HG03139 (cell line): ENCODE results near the gene INPP5A.
"Not testable (repeated sequence)": the region's sequence is repeated elsewhere in the genome, so short reads cannot be mapped to it uniquely, and the experiment has no call there.

Experiments
- ATAC-seq: cut with Tn5 transposase; IDR thresholded peaks from one replicate; pipeline ENCODE4 v1.9.1; 2021; ENCODE audit not compliant: unreplicated experiment

Gene INPP5A

DNA sequence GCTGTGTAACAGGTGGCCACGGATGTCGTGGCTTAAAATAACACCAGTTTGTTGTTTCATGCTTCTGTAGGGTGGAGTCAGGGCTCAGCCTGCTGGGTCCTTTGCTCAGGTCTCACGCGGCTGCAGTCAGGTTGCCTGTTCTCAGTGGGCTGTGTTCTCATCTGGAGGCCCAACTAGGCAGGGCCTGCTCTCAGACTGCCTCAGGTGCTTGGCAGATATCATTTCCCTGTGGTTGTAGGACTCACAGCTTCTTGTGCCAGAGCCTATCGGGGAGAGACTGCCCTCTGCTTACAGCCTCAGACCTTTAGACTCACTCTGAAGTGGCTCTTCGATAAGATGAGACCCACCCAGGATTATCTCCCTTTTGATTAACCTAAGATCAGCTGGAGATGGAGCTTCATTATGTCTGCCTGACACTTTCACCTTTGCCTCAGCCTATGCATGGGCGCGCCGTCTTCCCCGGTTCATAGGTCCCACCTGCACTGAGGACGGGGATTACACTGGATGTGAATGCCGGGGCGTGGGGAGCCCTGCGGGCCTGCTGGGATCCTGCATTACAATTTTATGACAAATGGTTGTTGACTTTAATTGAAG lies 55.3 kb downstream of the INPP5A start:
- ATAC-seq: no peak

DNA sequence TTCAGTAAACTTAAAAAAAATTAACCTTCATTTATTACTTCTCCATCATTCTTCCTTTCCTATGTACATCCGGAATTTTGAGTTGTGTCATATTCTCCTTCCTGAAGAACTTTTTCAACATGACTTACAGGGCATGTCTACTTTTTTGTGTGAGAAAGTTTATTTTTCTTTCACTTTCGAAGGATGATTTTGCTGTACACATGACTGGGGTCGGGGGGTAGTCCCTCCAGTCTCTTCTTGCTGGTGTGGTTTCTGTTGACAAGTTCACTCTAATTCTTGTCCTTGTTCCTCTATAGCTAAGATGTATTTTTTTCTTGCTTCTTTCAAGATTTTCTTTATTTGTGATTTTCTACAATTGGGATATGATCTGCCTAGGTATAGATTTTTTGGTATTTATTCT lies 55.8 kb downstream of the INPP5A start:
- ATAC-seq: peak; percentile 45

DNA sequence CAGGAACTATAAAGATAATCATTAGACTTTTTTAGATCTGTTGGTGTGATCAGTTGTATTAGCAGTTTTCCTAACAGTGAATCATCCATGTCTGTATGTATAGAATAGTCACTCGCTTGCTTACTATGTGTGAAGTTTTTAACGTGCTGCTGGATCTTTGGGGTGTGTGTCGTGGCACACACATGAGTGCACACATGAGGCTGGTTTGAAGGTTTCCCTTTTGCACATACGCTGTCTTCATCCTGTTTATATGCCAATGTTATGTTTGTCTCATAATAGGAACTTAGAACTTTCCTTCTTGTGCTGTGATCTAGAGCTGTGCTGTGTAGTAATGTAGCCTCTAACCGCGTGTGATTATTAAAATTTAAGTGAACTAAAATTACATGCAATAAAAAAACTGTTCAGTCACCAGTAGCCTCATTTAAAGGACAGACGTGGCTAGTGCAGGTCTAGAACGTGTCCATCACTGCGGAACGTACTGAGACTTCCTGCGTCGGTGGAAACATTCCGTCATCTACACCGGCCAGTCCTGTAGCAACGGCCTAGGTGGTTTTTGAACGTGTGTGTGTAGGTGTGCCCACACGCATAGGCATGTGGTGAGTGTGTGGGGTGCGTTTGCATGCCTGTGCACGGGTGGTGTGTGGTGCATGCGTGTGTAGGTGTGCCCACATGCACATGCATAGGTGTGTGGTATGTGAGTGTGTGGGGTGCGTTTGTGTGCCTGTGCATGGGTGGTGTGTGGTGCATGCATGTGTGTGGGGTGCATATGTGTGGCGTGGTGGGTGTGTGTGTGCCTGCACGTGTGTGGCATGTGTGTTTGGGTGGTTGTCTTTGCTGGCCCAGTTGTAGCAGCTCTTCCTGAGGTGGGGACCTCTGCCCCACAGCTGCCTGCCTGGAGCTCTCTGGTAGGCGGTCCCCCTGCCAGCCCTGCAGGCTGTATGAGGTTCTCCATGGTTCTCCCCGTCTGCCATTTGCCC lies 56.6 kb downstream of the INPP5A start:
- peak; percentile 47 for ATAC-seq

GRCh38 chr10:132595021-132595420 lies 57.4 kb downstream of the INPP5A start:
- no peak for ATAC-seq

GRCh38 chr10:132595854-132596253 lies 58.3 kb downstream of the INPP5A start:
- ATAC-seq: no peak

- ATAC-seq: no peak
Measured at GRCh38 chr10:132596742-132597279, 59.2 kb downstream of the INPP5A start.

DNA sequence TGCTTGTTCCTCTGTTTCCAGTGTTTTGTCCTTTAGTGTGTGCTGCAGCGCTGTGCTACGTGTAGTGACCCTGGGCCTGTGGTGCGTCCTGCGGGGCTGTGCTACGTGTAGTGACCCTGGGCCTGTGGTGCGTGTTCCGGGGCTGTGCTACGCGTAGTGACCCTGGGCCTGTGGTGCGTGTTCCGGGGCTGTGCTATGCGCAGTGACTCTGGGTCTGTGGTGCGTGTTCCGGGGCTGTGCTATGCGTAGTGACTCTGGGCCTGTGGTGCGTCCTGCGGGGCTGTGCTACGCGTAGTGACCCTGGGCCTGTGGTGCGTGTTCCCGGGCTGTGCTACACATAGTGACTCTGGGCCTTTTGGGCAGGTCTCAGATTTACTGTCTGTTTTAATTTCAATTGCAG lies 60.1 kb downstream of the INPP5A start:
- ATAC-seq: no peak

DNA sequence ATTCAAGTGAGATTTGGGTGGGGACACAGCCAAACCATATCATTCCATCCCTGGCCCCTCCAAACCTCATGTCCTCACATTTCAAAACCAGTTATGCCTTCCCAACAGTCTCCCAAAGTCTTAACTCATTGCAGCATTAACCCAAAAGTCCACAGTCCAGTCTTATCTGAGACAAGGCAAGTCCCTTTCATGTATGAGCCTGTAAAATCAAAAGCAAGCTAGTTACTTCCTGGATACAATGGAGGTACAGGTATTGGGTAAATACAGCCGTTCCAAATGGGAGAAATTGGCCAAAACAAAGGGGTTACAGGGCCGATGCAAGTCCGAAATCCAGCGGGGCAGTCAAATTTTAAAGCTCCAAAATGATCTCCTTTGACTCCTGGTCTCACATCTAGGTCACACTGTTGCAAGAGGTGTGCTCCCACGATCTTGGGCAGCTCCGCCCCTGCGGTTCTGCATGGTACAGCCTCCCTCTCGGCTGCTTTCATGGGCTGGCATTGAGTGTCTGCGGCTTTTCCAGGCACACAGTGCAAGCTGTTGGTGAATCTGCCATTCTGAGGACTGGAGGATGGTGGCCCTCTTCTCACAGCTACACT lies 61.5 kb downstream of the INPP5A start:
- not testable (repeated sequence) for ATAC-seq

GRCh38 chr10:132599732-132600131 lies 62.1 kb downstream of the INPP5A start:
- ATAC-seq: no peak

DNA sequence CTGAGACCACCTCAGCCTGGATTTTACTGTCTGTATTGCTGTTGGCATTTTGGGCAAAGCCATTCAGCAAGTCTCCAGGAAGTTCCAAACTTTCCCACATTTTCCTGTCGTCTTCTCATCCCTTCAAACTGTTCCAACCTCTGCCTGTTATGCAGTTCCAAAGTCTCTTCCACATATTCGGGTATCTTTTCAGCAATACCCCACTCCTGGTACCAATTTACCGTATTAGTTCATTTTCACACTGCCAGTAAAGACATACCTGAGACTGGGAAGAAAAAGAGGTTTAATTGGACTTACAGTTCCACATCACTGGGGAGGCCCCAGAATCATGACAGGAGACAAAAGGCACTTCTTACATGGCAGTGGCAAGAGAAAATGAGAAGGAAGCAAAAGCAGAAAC lies 62.8 kb downstream of the INPP5A start:
- ATAC-seq: no peak

DNA sequence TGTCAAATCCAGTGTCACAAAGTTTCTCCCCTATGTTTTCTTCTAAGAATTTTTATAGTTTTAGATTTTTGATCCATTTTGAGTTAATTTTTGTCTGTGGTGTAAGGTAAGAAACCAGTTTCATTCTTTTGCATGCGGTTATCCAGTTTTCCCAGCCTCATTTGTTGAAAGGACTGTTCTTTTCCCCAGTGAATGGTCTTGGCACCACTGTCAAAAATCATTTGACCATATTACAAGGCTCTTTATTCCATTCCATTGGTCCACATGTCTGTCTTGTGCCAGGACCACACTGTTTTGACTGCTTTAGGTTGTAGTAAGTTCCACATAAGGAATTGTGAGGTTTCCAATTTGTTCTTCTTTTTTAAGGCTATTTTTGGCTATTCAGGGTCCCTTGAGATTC lies 64.0 kb downstream of the INPP5A start:
- no peak for ATAC-seq

GRCh38 chr10:132602614-132603013 lies 65.0 kb downstream of the INPP5A start:
- no peak for ATAC-seq

GRCh38 chr10:132603851-132604533 lies 66.4 kb downstream of the INPP5A start:
- ATAC-seq: no peak

- ATAC-seq: no peak
Measured at GRCh38 chr10:132604686-132605085, 67.1 kb downstream of the INPP5A start.

- no peak for ATAC-seq
Measured at GRCh38 chr10:132605390-132605789, 67.8 kb downstream of the INPP5A start.

GRCh38 chr10:132606031-132606491 lies 68.5 kb downstream of the INPP5A start:
- ATAC-seq: no peak

GRCh38 chr10:132606536-132607316 lies 69.1 kb downstream of the INPP5A start:
- ATAC-seq: no peak

GRCh38 chr10:132607491-132607890 lies 69.9 kb downstream of the INPP5A start:
- ATAC-seq: no peak

DNA sequence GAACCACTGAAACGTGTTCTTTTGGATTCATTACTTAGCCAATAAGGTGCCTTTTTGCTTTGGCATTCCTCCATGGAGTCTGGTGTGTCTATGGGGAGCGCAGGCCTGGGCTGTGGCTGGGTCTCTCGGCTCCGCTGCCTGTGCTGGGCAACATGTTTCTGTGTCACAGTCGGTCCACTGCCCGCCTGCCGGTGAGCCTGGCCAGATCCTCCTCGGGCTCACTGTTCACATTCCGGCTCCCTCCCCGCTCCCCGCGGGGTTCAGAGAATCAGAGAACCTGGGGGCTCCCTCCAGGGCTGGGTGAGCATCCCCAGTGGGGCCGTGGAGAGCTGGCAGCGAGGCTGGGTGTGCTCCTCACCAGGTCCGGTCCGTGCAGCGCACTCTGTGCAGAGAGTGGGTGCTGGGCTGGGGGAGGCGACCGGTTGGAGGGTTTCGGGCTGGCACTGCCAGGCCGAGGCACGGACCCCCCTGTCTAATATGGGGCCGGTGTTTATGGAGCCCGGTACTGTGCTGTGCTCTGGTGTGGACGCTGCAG lies 70.4 kb downstream of the INPP5A start:
- ATAC-seq: no peak
